Gastroesophageal sphincter (tissue), 4 donors: ENCODE measurements around the gene C1orf74. TPM values are rescaled to one million over a fixed set of nuclear protein-coding genes. Genes with fewer than 3 reads are reported as not detected.
A peak's percentile ranks its signal among the peaks of the same experiment; 100 is the strongest.

Experiments
- ATAC-seq: fragments of 150-250 bp; one replicate; pipeline ENCODE4 v1.9.1; 2016; ENCODE audit warnings: mild to moderate bottlenecking, moderate library complexity
- H3K27ac ChIP-seq, 4 donors: fragments of 200-600 bp; sonication (generic) in 3 of 4; 1 replicate in 3 of 4; 2 replicates in 1 of 4; pipeline ENCODE4 v1.5.1; 2016 to 2019
- H3K27me3 ChIP-seq: fragments of 200-600 bp; sonication (generic); one replicate; pipeline ENCODE4 v1.5.1; 2019
- H3K36me3 ChIP-seq, 2 donors: fragments of 200-600 bp; sonication (generic); one replicate each; pipeline ENCODE4 v1.5.1; 2019; ENCODE audit warnings: control low read depth in 1 of 2
- H3K4me1 ChIP-seq, 3 donors: fragments of 200-600 bp; sonication (generic); 1 replicate in 2 of 3; 2 replicates in 1 of 3; pipeline ENCODE4 v1.5.1; 2016 to 2019; ENCODE audit warnings: control low read depth in 2 of 3
- H3K4me3 ChIP-seq, 2 donors: fragments of 200-600 bp; sonication (generic); one replicate each; pipeline ENCODE4 v1.5.1; 2019; ENCODE audit warnings: mild to moderate bottlenecking in 1 of 2, moderate library complexity in 1 of 2
- H3K9me3 ChIP-seq, 3 donors: fragments of 200-600 bp; sonication (generic); one replicate each; pipeline ENCODE4 v1.5.1; 2017 to 2019; ENCODE audit warnings: control low read depth in 2 of 3
- CTCF ChIP-seq, 4 experiments: fragments of 200-600 bp in 2 of 4; fragments of 450-650 bp in 2 of 4; sonication (generic) in 1 of 4; IDR thresholded peaks; one replicate each; pipeline ENCODE4 v1.5.1; 2017 to 2019; ENCODE audit warnings: antibody characterized with exemption in 4 of 4, mild to moderate bottlenecking in 2 of 4, moderate library complexity in 2 of 4
- EP300 ChIP-seq: sonication (generic); formaldehyde crosslinking; IDR thresholded peaks from one replicate; pipeline ENCODE4 v1.6.1; 2017; ENCODE audit warnings: antibody characterized with exemption, mild to moderate bottlenecking
- POLR2A ChIP-seq, 2 donors: fragments of 450-650 bp; IDR thresholded peaks; one replicate each; pipeline ENCODE4 v1.6.1; 2017; ENCODE audit warnings: antibody characterized with exemption in 2 of 2, mild to moderate bottlenecking in 2 of 2, moderate library complexity in 1 of 2
- POLR2AphosphoS5 ChIP-seq: sonication (generic); formaldehyde crosslinking; IDR thresholded peaks from one replicate; pipeline ENCODE4 v1.6.1; 2017; ENCODE audit warnings: antibody characterized with exemption
- WGBS, 2 donors: methylation state at CpG; one replicate each; pipeline ENCODE4 v1.1.5; 2018; ENCODE audit warnings: low coverage in 1 of 2; 5-methylcytosine and 5-hydroxymethylcytosine counted together
- total RNA-seq, 4 donors: library from RNA; depleted of rRNA; stranded (reverse); fragments of >200 nt; gene quantifications; one replicate each; pipeline ENCODE4 v1.1.0, GENCODE V29; 2016

Gene C1orf74
- total RNA-seq, 4 donors from 2014 or later: 0.64 to 1.3 (median 0.87) TPM

- Histone ChIP-seq H3K4me1 (peaks cover 4 to 19% (median 7%) of the 10 kb centered on the region in 3 donors), H3K27me3 (no peaks in the 10 kb centered on the region), H3K36me3 (no peaks in the 10 kb centered on the region), H3K4me3 (no peak overlapping the region), H3K9me3 (no peaks in the 10 kb centered on the region), H3K27ac (no peak overlapping the region)
- ATAC-seq: no peak
- 71% methylated on average over 1 of the region's 1 CpG; no CpG with 5 or more reads in 1 of the 2 donors for WGBS, 2 donors
- TF ChIP-seq POLR2A (IDR thresholded peaks at IDR 0.05) (no peak), CTCF (IDR thresholded peaks at IDR 0.05) (no peak), EP300 (no peak), POLR2AphosphoS5 (no peak)
These were observed 7.6 kb upstream of the C1orf74 start for GRCh38 chr1:209791920-209792319.

- WGBS, 2 donors: 58 to 73% methylated on average over 2 to 3 of the region's 10 CpGs
- ATAC-seq: no peak
- no peaks in the 10 kb centered on the region for H3K36me3 ChIP-seq
- TF ChIP-seq CTCF (IDR thresholded peaks at IDR 0.05) (no peak), EP300 (no peak), POLR2A (IDR thresholded peaks at IDR 0.05) (no peak), POLR2AphosphoS5 (no peak)
- H3K4me3 ChIP-seq: no peak overlapping the region
- H3K27ac ChIP-seq: no peak overlapping the region
- no peaks in the 10 kb centered on the region for H3K27me3 ChIP-seq
- H3K9me3 ChIP-seq: no peaks in the 10 kb centered on the region
- peaks cover 4 to 28% (median 7%) of the 10 kb centered on the region in 3 donors for H3K4me1 ChIP-seq
These were observed 6.2 kb upstream of the C1orf74 start for GRCh38 chr1:209790286-209791193.

- Histone ChIP-seq H3K27me3 (no peaks in the 10 kb centered on the region), H3K4me1 (peaks cover 4 to 37% (median 7%) of the 10 kb centered on the region in 3 donors), H3K4me3 (no peak overlapping the region), H3K9me3 (no peaks in the 10 kb centered on the region), H3K27ac (peak overlapping the region in 1 of 4 donors; percentile 83), H3K36me3 (no peaks in the 10 kb centered on the region)
- TF ChIP-seq POLR2AphosphoS5 (no peak), EP300 (no peak)
- no peak for ATAC-seq
- 67% methylated on average over 1 of the region's 1 CpG; no CpG with 5 or more reads in 1 of the 2 donors for WGBS, 2 donors
These were observed 4.9 kb upstream of the C1orf74 start for GRCh38 chr1:209789245-209789644.

- H3K27ac ChIP-seq: peak overlapping the region; percentile 74 to 85 (median 80)
- ATAC-seq: no peak
- TF ChIP-seq EP300 (no peak), POLR2AphosphoS5 (no peak), POLR2A (IDR thresholded peaks at IDR 0.05) (no peak), CTCF (IDR thresholded peaks at IDR 0.05) (no peak)
These were observed 3.2 kb upstream of the C1orf74 start for GRCh38 chr1:209787551-209787950.

GRCh38 chr1:209786146-209786545 lies 1.8 kb upstream of the C1orf74 start:
- Histone ChIP-seq H3K27ac (peak overlapping the region in 2 of 4 donors; percentile 22 to 83), H3K27me3 (no peaks in the 10 kb centered on the region), H3K4me1 (peaks cover 7 to 49% (median 12%) of the 10 kb centered on the region in 3 donors), H3K36me3 (no peaks in the 10 kb centered on the region), H3K4me3 (no peak overlapping the region), H3K9me3 (no peaks in the 10 kb centered on the region)
- WGBS, 2 donors: 52 to 62% methylated on average over 4 of the region's 4 CpGs
- TF ChIP-seq EP300 (no peak), POLR2A (IDR thresholded peaks at IDR 0.05) (no peak), CTCF (IDR thresholded peaks at IDR 0.05) (no peak), POLR2AphosphoS5 (no peak)
- ATAC-seq: no peak

More at GRCh38 chr1:209787551-209787950, 3.2 kb upstream of the C1orf74 start:
- WGBS, 2 donors: 18% methylated on average over 2 of the region's 2 CpGs; no CpG with 5 or more reads in 1 of the 2 donors
- Histone ChIP-seq H3K4me3 (no peak overlapping the region), H3K9me3 (no peaks in the 10 kb centered on the region), H3K36me3 (no peaks in the 10 kb centered on the region), H3K4me1 (peaks cover 7 to 49% (median 12%) of the 10 kb centered on the region in 3 donors), H3K27me3 (no peaks in the 10 kb centered on the region)
